ENCODE measurements around the gene HAPLN1.

GRCh38 chr5:83741571-83741970 lies 20.9 kb upstream of the HAPLN1 start:
- TF ChIP-seq FOXM1 (IDR thresholded peaks at IDR 0.05; ENCODE audit: borderline replicate concordance) (no peak), HDGF (IDR thresholded peaks at IDR 0.05; ENCODE audit: borderline replicate concordance) (no peak), FOXK2 (IDR thresholded peaks at IDR 0.05) (no peak), SP1 (IDR thresholded peaks at IDR 0.05) (no peak), BHLHE40 (IDR thresholded peaks at IDR 0.05; ENCODE audit: borderline replicate concordance) (no peak)
